GM18907 (cell line): ENCODE measurements around the gene CCSER1.
"Not testable (repeated sequence)": the region's sequence is repeated elsewhere in the genome, so short reads cannot be mapped to it uniquely, and the experiment has no call there.

Experiments
- ATAC-seq: cut with Tn5 transposase; IDR thresholded peaks from one replicate; pipeline ENCODE4 v1.9.1; 2021; ENCODE audit warnings: mild to moderate bottlenecking, moderate library complexity; ENCODE audit not compliant: unreplicated experiment

CCSER1 gene

DNA sequence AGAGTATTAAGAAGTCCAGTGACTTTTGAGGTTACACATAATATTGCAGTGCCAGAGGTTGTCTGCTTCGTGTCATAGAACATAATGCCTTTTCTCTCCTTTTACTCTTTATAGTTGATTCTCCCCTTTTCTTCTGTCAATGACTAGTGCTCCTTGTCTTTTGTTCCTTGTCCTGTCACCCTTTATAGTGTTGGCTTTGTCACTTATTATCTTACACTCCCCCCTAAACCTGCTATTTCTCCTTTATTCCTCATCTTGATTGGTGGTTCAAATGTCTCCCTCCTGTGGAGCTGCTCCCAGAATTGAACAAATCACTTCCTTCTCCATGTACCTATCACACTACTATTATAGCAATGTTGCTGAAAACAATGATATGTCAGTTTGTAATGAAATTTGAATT lies 1320.0 kb downstream of the CCSER1 start:
- ATAC-seq = no peak

DNA sequence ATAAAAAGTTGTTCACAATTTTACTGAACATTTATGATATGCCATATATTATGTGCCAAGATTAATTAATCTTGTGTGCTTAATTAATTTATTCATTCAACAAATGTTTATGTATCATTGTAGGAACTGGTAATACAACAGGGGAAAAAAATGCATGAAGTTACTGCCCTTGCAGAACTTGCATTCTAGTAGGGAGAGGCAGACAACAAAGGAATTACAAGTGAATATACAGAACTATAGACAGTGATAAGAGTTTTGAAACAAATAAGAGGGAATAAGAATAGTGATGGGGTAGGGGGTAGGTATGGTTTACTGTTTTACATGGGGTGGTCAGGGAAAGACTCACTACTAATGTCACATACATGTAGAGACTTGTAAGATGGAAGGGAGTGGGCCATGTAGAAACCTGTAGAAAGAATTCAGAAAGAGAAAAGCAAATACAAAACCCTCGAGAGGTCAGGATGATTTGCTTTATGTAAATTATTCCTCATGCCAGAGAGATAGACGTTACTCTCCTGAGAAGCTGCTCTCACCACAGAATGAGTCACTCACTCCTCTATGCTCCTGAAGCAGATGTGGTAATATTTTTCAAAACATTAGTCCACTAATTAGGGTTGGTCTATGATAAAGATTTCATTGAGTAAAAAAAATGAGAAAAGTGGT lies 1321.6 kb downstream of the CCSER1 start:
- ATAC-seq = no peak

DNA sequence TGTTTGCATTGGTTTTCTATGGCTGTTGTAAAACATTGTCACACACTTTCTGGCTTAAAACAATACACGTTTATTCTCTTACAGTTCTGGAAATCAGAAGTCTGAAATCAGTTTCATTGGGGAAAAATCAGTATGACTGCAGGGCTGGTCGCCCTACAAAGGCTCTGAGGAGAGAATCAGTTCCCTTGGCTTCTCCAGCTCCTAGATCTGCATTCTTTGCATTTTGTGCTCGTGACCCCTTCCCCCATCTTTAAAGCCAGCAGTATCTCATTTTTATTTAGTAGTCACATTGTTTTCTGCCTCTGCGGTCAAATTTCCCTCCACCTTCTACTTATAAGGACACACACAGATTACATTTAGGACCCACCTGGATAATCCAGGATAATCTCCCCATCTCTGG lies 1326.9 kb downstream of the CCSER1 start:
- no peak for ATAC-seq

DNA sequence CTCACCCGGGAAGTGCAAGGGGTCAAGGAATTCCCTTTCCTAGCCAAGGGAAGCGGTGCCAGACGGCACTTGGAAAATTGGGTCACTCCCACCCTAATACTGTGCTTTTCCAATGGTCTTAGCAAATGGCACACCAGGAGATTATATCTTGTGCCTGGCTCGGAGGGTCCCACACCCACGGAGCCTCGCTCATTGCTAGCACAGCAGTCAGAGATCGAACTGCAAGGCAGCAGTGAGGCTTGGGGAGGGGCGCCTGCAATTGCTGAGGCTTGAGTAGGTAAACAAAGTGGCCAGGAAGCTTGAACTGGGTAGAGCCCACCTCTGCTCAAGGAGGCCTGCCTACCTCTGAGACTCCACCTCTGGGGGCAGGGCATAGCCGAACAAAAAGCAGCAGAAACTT lies 1335.4 kb downstream of the CCSER1 start:
- not testable (repeated sequence) for ATAC-seq

DNA sequence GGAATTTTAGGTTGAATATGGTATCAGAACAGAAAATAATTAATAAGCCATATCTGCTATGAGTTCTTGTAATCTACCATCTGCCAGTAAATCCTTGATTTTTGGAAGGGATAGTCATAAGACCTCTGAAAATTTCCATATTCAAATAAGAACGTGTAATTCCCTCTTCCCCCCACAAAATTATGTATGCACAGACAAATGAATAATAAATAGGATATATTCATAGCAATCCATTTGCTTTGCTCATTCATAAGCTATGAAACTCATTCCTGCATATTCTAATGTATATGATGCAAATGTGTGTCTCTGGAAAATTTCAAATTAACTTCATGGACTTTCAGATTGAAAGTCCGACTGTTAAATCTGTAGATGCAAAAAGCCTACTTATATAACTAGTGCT lies 1343.5 kb downstream of the CCSER1 start:
- ATAC-seq = no peak

DNA sequence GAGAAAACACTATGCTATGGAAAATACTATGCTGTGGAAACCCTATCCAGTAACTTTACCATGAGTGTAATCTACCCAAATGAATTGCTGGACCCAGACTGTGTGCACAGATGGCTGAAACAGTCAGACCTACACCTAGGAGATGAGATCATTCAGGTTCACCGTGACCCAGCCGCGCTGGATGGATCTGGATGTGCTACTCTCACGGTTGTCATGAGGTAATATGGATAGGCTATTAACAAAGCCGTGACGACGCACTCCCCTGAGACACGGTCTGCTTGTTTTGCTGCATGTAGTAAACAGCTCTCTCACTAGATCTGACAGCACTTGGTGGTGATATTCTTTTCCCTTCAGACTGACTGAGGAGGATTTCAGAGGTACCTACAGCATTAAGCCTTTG lies 1344.1 kb downstream of the CCSER1 start:
- no peak for ATAC-seq

DNA sequence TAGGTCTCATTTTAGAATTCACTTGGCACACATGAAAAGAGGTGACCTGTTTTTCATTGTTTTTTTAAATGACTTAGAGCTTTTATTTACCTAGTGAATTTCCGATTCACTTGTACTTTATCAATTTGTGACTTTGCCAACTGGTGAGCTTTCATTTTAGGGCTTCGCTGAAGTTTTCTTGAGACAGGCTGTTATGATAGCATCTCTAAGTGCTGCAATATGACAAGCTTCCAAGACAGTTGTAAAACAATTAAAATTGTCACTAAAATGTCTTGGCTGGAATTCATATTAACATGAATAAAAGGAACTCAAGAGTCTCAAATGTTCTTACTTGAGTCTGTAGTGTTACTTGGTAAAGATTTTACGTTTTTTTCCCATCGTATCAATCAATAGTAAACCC lies 1344.9 kb downstream of the CCSER1 start:
- ATAC-seq = no peak

DNA sequence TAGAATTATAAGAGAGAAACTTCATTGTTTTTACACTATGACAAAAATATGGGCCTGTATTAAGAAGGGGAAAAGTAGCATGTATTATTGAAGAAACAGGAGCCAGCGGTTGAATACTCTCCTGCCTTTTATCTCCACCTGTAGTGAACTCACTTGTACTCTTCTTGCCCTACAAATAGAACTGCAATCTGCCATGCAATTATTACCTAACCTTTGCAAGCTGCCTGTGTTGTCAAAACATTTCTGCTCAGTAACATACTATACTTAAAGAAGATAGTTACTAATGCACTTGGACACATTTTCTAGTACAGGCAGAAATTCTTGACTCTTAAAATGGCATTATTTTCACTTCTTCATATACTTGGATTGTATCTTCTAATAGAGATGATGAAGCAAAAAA lies 1358.2 kb downstream of the CCSER1 start:
- ATAC-seq = no peak

DNA sequence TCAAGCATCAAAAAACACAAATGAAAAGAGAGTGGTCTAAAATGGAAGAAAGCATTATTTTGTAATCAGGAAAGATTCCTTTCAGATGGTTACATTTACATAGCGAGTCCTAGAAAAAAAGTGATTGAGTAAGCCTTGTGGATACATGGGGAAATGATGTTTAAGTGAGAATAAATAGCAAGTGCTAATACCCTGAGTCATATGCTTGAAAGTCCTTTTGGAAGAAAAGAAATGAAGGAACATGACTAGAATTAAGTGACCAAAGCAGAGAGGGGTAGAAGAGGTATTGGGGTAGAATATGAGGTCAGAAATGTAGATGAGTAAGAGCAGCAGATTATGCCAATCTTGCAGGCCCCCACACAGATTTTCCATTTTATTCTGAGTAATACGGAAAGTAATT lies 1361.8 kb downstream of the CCSER1 start:
- ATAC-seq = no peak

DNA sequence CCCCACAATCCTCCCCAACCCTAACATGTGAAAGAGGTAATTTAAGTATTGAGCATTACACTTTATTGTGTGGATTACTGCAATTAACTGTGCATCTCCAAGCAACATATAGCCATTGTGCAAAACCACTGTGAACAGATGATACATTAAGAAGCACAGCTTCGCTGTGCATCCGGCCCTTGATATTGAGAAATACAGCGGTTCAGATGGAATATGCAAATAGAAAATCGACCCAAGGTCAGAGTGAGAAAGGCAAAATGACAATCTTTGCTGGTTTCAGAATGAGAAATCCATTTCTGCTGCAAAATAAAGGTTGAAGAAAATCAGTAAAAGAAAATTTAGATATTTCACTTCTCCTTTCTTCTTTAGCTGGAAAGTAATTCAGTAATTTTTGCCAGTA lies 1370.7 kb downstream of the CCSER1 start:
- ATAC-seq = no peak

DNA sequence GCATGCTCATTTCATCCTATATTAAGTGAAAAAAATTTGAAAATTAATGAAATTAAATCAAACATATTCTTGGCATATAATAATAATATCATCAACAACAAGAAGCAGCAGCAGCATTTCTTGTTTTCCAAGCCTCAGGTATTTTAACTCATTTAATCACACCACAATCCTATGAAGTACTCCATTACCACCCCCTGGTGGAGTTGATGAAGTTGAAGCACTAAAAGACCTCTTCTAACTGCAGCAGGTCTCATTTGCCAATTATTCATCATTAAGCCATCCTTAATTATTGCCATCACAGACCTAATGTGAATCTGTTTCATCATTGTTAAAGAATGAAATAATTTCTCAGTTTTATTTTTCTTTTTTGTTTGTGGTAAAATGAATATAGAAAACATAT lies 1375.2 kb downstream of the CCSER1 start:
- no peak for ATAC-seq

DNA sequence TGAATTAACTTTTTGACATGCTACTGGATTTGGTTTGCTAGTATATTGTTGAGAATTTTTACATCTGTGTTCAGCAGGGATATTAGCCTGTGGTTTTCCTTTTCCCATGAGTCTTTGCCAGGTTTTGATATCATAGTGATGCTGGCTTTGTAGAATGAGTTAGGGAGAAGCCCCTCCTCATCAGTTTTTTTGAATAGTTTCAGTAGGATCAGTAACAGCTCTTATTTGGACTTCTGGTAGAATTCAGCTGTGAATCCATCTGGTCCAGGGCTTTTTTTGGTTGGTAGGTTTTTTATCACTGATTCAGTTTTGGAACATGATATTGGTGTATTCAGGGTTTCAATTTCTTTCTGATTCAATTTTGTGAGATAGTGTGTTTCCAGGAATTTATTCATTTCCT lies 1386.1 kb downstream of the CCSER1 start:
- ATAC-seq = no peak

DNA sequence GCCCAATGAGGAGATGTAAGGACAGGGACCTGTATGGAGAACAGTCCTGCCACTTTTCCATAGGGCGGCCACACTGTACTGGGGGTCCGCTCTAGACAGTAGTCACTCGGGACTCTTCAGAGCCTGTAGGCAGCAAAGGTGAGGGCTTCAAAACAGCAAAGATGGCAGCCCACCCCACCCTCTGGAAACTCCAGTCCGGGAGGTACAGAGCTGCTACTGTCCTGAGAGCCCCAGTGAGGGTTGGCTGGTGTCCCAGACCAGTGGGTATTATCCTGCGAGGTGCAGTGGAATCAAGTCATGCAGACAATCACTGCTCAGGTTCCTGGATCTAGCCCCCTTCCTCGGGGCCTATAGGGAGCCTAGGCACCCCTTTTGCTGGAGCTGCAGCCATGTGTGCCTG lies 1392.0 kb downstream of the CCSER1 start:
- ATAC-seq = no peak

DNA sequence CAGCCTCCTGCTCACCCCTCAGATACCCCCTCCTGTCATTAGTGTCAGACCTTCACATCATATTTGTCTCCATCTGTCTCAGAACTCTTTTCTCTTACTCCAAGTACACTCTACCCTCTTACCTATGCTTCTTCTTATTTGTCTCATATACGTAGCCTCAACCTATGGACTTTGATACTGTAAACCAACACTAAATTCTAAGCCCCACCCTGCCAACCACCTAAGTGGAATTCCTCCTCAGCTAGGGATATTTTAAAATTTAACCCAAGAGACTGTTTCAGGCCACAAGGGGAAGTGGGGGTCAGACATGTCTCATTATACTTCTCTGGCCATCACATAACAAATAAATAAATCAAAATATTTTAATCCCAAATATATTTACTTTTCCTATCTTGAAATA lies 1398.4 kb downstream of the CCSER1 start:
- ATAC-seq = no peak

DNA sequence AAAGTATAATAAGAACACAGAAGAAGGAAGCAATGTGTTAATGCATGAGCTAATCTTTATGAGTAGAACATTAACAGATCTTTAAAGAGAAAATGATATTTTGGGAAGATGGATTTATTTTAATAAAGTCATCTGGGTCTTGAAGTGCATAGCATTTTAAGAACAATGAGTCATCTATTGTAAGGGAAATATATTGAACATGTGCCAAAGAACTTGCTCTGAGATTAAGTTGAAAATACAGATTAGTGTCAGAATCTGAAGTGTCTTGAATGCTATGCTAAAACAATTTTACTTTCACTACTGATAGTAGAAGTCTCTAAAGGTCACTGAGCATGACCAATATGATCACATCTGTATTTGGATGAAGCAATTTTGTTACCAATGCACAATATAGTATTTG lies 1399.9 kb downstream of the CCSER1 start:
- ATAC-seq = no peak

DNA sequence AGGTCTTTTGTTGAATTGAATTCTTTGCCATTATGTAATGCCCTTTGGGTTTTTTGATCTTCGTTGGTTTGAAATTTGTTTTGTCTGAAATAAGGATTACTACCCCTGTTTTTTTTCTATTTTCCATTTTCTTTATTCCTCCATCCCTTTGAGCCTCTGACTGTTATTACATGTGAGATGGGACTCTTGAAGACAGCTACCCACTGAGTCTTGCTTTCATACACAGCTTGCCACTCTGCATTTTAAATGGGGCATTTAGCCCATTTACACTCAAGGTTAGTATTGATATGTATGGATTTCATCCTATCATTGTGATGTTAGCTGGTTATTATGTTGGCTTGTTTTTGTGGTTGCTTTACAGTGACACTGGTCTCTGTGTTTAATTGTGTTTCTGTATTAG lies 1440.4 kb downstream of the CCSER1 start:
- ATAC-seq = no peak

DNA sequence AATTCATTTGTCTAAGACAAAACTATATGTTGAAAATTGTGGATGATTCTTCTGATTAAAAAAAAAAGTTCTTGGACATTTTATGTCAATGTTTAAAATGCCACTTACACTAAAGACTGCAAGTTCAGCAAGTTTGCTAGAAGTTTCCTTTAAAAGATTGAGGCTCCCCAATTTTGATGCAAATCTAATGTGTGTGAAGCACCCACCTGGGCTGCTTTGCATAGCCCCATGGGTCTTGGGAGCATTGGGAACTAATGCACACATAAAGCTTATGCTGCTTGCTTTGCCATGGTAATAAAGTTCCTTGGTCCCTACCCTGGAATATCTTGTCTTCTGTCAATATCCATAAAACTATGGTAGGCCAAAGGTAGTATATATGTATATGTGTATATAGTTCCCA lies 1450.7 kb downstream of the CCSER1 start:
- ATAC-seq = no peak

DNA sequence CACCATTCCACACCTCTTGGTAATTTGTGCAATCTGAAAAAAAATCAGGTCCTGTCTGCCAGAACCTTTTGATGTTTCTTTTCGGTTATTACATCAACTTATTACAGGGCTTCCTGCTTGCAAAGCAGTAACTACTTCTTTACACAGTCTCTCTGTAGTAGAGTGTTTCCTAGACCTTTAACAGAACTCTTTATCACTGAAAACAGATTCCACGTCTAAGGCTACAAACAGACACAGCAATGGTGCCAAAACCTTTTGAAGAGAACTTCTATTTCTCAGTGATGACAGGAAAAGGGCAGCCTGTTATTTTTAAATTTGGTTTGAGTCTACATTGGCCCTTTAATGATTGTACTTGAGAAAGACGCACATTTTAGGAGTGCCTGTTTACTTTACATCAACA lies 1463.1 kb downstream of the CCSER1 start:
- ATAC-seq = no peak

DNA sequence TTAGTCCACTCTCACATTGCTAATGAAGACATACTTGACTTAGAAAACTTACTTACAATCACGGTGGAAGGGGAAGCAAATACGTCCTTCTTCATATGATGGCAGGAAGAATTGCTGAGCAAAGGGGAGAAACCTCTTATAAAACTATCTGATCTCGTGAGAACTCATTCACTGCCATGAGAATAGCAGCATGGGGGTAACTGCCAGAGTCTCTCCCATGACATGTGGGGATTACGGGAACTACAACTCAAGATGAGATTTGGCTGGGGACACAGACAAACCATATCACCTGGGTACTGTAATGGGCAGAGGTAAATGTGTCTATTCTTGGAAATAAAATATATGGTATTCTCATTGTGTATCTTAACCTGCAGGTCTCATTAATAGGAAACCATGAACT lies 1464.9 kb downstream of the CCSER1 start:
- no peak for ATAC-seq

DNA sequence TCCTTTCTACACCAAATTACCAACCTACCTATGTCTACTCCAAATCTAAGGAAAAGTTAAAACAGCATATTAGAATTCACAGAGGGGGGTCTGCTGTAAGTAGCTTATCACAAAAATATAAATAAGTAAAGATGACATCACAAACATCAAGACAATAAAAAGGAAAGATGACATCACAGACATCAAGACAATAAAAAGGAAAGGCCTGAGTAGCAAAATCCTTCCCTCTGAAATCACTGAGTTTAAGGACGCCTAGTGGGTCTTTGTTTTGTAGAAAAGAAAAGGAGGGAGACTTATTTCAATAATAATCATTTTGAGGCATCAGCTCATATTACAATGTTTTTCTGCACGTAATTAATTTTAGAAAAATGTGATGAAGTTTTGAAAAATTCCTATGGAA lies 1469.5 kb downstream of the CCSER1 start:
- no peak for ATAC-seq

DNA sequence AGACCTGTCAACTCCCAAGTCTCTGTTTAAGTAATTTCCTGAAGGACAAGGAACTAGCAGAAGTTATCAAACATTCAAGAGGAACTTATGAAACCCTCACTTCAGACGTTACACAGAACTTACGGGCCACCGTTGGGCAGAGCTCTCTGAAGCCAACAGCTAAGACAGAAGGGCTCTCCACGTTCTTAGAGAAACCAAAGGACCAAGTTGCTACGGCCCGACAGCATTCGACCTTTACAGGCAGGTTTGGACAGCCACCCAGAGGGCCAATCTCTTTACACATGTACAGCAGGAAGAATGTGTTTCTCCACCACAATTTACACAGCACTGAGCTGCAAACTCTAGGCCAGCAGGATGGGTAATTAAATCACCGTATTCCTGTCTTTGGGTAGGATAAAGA lies 1471.5 kb downstream of the CCSER1 start:
- no peak for ATAC-seq

DNA sequence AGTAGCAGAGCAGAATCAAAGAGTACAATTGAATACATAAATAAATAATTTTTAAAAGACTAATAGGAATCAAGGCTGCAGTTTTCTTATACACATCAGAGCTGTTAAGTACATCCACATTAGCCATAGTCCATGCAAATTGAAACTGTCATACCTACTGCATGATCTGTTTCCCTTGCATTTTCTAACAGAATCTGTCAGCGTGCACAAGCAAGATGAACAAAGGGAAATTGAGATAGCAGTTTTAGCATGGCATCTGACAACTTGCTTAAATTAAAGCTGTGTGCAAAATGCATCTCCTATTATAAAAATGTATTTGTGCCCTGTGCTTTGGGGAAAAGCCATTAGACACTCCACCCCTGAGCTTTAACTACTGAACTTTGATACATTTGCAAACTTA lies 1473.1 kb downstream of the CCSER1 start:
- ATAC-seq = no peak

DNA sequence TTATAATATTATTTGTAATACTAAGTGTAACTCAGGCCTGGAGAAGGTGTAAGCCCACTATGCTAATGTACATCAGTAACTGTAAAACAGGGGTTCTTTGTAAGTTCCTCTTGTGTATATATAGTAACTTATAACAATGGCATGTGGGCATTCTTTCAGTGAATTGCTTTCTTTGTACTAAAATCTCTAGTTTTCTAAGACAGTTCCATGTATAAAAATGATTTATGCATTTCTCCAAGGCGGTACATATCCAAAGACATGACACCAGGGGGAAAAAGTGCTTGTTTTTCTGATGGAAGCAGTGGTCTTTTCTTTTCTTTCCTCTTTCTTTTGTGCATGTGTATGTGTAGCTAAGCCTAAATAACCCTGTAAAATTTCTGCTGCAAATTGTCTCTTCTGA lies 1474.2 kb downstream of the CCSER1 start:
- ATAC-seq = no peak

DNA sequence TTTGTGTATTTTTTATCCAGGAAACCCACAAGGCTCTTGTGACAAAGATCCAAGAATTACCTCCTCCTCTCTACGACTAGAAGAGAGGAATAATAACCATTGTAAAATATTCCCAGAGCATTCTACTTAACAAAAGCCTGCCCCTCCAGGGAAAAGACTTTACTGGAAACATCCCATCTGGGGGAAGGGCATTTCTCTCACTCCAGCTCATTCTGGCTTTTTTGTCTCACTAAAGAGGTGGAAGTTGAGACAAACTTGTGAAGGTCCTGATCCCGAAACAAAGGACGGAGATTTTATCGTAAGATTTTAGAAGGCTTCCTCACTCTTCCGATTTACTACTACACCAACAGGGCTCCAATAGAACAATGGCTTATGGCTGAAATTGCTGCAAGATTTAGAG lies 1484.6 kb downstream of the CCSER1 start:
- ATAC-seq = no peak
